Naive B cell (primary cell): ENCODE data around the gene GNG14. TPM values are rescaled to one million over a fixed set of nuclear protein-coding genes. Genes with fewer than 3 reads are reported as not detected.

Experiments used
- ATAC-seq, 2 donors: fragments of 150-1000 bp; cut with Tn5 transposase; 2 replicates each; pipeline ENCODE4 v1.10.0; 2021; ENCODE audit warnings: low read depth in 2 of 2, mild to moderate bottlenecking in 2 of 2, moderate library complexity in 2 of 2
- DNase-seq: peaks from one replicate; pipeline ENCODE4 v3.0.0; 2022
- H3K27ac Mint-ChIP-seq, 6 donors: one replicate each; pipeline ENCODE4 v1.8.0; 2020 to 2022; ENCODE audit warnings: mild to moderate bottlenecking in 6 of 6, mixed read lengths in 6 of 6, moderate library complexity in 5 of 6, inconsistent platforms in 2 of 6
- H3K27me3 Mint-ChIP-seq, 3 donors: one replicate each; pipeline ENCODE4 v1.8.0; 2021 to 2022; ENCODE audit warnings: mixed read lengths in 3 of 3, mild to moderate bottlenecking in 1 of 3
- H3K36me3 Mint-ChIP-seq, 2 donors: one replicate each; pipeline ENCODE4 v1.8.0; 2020 to 2022; ENCODE audit warnings: mixed read lengths in 2 of 2, inconsistent platforms in 1 of 2, mild to moderate bottlenecking in 1 of 2
- H3K4me1 Mint-ChIP-seq, 3 donors: one replicate each; pipeline ENCODE4 v1.8.0; 2020 to 2022; ENCODE audit warnings: mixed read lengths in 3 of 3, inconsistent platforms in 1 of 3, mild to moderate bottlenecking in 1 of 3, moderate library complexity in 1 of 3
- H3K4me3 Mint-ChIP-seq, 8 donors: one replicate each; pipeline ENCODE4 v1.8.0; 2020 to 2022; ENCODE audit warnings: mild to moderate bottlenecking in 8 of 8, mixed read lengths in 8 of 8, moderate library complexity in 8 of 8, inconsistent platforms in 2 of 8
- H3K9me3 Mint-ChIP-seq, 7 donors: one replicate each; pipeline ENCODE4 v1.8.0; 2020 to 2022; ENCODE audit warnings: mixed read lengths in 7 of 7, mild to moderate bottlenecking in 5 of 7, inconsistent platforms in 2 of 7, moderate library complexity in 1 of 7
- polyA plus RNA-seq, 6 donors: library from polyadenylated mRNA; unstranded; fragments of 300-500 nt; fragmentation: Illumina TruSeq; gene quantifications; one replicate each; pipeline ENCODE4 v1.2.3, GENCODE V29; 2021; ENCODE audit warnings: low read depth in 6 of 6

GNG14 gene
- polyA plus RNA-seq, 6 donors from 2014 or later = not detected

DNA sequence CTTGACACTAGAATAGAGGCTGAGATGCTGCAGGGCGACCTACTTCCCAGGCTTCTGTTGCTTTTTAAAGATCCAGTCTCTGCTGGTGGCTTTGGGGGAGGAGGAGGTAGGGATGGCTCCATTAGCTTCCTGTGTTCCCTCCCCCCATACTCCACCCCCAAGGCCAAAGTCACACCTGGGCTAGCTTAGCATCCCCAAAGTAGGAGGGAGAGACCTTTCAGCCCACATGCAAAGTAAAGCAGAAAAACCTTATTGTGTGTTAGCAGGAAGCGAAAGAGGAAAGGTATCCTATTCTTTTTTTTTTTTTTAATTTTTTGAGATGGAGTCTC is 39.2 kb downstream of the GNG14 start:
- DNase-seq = no peak
- no peaks in the 10 kb centered on the region for H3K9me3 Mint-ChIP-seq
- peak overlapping the region in 2 of 8 donors; percentile 41 to 80 for H3K4me3 Mint-ChIP-seq
- no peaks in the 10 kb centered on the region for H3K27me3 Mint-ChIP-seq
- no peak for ATAC-seq
- H3K36me3 Mint-ChIP-seq = peaks cover 9 to 12% of the 10 kb centered on the region in 2 donors
- no peak overlapping the region for H3K27ac Mint-ChIP-seq
- H3K4me1 Mint-ChIP-seq = peaks cover 38 to 66% (median 57%) of the 10 kb centered on the region in 3 donors

DNA sequence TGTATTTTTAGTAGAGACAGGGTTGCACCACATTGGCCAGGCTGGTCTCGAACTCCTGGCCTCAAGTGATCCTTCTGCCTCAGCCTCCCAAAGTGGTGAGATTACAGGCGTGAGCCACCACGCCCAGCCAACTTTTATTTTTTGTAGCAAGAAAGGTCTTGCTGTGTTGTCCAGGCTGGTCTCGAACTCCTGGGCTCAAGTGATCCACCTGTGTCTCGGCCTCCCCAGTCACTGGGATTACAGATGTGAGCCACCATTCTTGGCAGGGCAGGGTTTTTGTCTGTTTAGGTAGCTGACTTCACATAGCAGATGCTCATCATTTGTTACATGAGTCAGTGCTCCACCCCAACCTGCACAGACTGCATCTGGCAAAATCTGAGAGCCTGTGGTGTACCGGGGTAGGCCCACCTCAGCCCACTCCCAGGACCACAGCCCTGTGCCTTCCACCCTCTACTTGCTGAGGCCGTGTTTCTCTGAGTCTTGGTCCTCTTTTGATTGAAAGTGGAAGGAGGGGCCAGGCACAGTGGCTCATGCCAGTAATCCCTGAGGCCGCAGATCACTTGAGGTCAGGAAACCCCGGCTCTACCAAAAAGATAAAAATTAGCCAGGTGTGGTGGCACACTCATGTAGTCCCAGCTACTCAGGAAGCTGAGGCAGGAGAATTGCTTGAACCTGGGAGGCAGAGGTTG is 40.1 kb downstream of the GNG14 start:
- H3K27me3 Mint-ChIP-seq = no peaks in the 10 kb centered on the region
- no peaks in the 10 kb centered on the region for H3K9me3 Mint-ChIP-seq
- DNase-seq = no peak
- H3K4me3 Mint-ChIP-seq = no peak overlapping the region
- H3K27ac Mint-ChIP-seq = peak overlapping the region in 2 of 6 donors; percentile 39 to 81
- peaks cover 39 to 70% (median 60%) of the 10 kb centered on the region in 3 donors for H3K4me1 Mint-ChIP-seq
- H3K36me3 Mint-ChIP-seq = peaks cover 9 to 12% of the 10 kb centered on the region in 2 donors
- no peak for ATAC-seq

DNA sequence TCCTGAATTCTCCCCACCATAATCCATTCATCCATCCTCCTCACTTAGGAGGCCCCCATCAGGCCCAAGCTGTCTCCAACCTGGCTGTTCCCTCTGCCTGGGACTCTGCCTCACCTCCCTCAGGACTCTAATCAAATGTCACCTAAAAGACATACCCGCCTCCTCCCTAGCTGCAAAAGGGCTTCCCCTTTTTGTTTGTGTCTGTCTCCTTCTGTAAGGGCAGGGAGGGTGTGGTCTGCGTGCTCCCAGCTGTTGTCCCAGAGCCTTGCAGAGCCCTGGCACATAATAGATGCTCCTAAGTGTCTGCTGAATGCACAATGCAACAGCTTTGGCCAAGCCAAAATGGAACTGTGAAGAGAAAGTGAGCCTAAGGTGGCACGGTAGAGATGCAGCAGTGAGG is 42.3 kb downstream of the GNG14 start:
- H3K4me3 Mint-ChIP-seq = peak overlapping the region; percentile 54 to 82 (median 70)
- DNase-seq = no peak
- peak overlapping the region in 5 of 6 donors; percentile 1 to 94 (median 81) for H3K27ac Mint-ChIP-seq
- no peaks in the 10 kb centered on the region for H3K9me3 Mint-ChIP-seq
- H3K27me3 Mint-ChIP-seq = no peaks in the 10 kb centered on the region
- H3K36me3 Mint-ChIP-seq = peaks cover 9 to 12% of the 10 kb centered on the region in 2 donors
- peak in 1 of 2 donors; percentile 15 for ATAC-seq
- H3K4me1 Mint-ChIP-seq = peaks cover 36 to 66% (median 54%) of the 10 kb centered on the region in 3 donors

DNA sequence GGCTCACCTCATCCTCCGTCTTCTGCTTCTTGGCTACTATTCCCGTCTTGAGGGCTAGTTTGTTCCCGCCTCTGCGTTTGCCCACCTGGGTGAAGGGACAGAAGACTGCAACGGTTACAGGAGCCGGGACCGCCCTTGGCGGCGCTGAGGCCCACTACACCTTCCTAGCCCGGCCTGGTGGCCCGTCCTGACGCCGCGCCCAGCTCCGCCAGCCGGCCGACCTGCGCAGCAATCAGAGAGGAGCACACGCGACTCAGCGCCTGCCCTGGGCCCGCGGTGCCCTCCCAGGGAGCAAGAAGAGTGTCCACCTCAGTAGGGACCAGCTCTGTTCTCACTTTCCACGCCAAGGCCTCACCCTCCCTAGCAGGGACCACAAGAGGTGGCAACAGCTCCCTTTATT is 43.5 kb downstream of the GNG14 start:
- Mint-ChIP-seq H3K36me3 (peaks cover 9 to 12% of the 10 kb centered on the region in 2 donors), H3K4me3 (peak overlapping the region in 5 of 8 donors; percentile 4 to 97 (median 35)), H3K27ac (no peak overlapping the region), H3K27me3 (no peaks in the 10 kb centered on the region), H3K4me1 (peaks cover 35 to 64% (median 56%) of the 10 kb centered on the region in 3 donors), H3K9me3 (no peaks in the 10 kb centered on the region)
- DNase-seq (no peak), ATAC-seq (no peak)

DNA sequence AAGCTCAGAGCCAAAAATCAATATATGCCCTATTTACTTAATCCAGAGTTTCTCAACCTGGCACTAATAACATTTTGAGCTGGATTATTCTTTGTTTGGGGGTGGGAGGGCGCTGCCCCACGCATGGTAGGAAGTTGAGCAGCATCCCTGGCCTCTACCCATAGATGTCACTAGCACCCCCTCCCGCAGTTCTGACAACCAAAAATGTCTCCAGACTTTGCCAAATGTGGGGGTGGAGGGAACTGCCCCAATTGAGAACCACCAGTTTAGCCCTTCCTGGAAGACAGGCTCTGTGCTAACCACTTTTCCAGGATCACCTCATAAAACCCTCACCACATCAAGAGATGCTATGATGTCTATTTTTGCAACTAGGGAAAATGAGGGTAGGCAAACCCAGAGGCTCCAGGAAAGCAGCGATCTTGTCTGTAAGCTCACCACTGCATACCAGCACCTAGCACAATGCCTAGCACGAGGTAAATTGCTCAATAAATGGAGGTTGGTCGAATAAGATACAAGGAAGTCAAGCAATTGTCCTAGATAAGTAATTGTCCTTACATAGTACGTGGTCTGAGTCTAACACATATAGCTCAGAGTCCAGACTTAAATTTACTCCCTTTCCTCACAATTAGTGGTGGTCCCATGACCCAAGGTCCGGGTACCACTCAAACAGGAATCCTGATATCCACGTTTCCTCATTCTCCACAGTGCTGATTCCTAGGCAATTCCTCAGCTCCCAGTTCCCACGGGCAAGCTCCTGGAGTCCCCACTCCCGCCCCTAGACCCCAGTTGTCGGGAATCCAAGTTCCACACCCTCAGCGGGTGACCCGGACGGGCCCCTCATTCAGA is 45.8 kb downstream of the GNG14 start:
- Mint-ChIP-seq H3K4me1 (peaks cover 47 to 73% (median 65%) of the 10 kb centered on the region in 3 donors), H3K9me3 (no peaks in the 10 kb centered on the region), H3K4me3 (peak overlapping the region; percentile 89 to 99 (median 96)), H3K27ac (peak overlapping the region; percentile 94 to 99 (median 97)), H3K36me3 (peaks cover 9 to 14% of the 10 kb centered on the region in 2 donors), H3K27me3 (no peaks in the 10 kb centered on the region)
- ATAC-seq (peak; percentile 8 to 15), DNase-seq (peak; percentile 41)

GRCh38 chr19:12736995-12737834 is 49.4 kb downstream of the GNG14 start, which contains the start of gene GET3:
GET3 (plus strand) TSS chr19:12737497; CDS start chr19:12737506, 9 bp downstream.
- peak within 1 kb of the TSS; percentile 96 to 99 (median 98) for H3K27ac Mint-ChIP-seq
- peaks cover 0 to 7% of the 10 kb centered on the region in 2 donors for H3K36me3 Mint-ChIP-seq
- ATAC-seq (peak; percentile 78 to 81), DNase-seq (peak; percentile 85)
- H3K9me3 Mint-ChIP-seq = no peaks in the 10 kb centered on the region
- peak within 1 kb of the TSS; percentile 89 to 100 (median 100) for H3K4me3 Mint-ChIP-seq
- peaks cover 33 to 50% (median 45%) of the 10 kb centered on the region in 3 donors for H3K4me1 Mint-ChIP-seq
- H3K27me3 Mint-ChIP-seq = no peaks in the 10 kb centered on the region

DNA sequence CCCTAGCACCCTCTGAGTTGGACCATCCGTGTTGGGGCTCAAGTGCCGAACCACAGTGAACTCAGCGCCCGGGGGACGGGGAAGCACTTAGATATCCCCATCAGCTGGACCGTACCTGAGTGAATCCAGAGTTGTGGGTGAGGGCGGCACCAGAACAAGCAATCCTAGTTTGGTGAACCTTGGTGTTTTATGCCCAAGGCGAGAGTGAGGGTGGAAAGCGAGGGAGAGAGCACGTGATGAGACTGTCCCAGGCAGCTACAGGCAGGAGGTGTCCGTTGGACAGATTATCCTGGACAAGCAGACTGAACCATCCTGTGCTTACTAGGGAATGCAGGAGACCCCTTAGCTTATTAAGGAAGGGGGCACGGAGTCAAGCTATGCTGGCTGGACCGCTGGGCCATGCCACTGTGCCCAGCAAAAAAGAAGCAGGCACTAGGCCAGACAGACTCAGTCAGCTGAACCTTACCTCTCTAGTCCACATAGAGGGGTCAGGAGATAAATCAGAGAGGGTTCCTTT is 50.1 kb downstream of the GNG14 start:
- no peak for ATAC-seq

More for the DNA sequence above, 50.1 kb downstream of the GNG14 start:
- H3K36me3 Mint-ChIP-seq = peaks cover 3 to 7% of the 10 kb centered on the region in 2 donors
- H3K27ac Mint-ChIP-seq = peak overlapping the region in 5 of 6 donors; percentile 96 to 99 (median 98)
- H3K9me3 Mint-ChIP-seq = peaks cover 0 to 2% (median 0%) of the 10 kb centered on the region in 7 donors
- no peak for DNase-seq
- peaks cover 30 to 46% (median 40%) of the 10 kb centered on the region in 3 donors for H3K4me1 Mint-ChIP-seq
- H3K4me3 Mint-ChIP-seq = peak overlapping the region; percentile 89 to 100 (median 100)
- no peaks in the 10 kb centered on the region for H3K27me3 Mint-ChIP-seq

Other genes with a start within 250 kb of the GNG14 start
- 1 to 10 TPM; 1.4 to 4.3 (median 3.1) TPM for gene ZNF443, start 247.0 kb upstream of the GNG14 start, polyA plus RNA-seq
- 1 to 10 TPM in 5 of 6 donors, not detected in 1; 1.4 to 2.8 (median 2.3) TPM for gene ZNF709, start 203.2 kb upstream of the GNG14 start, polyA plus RNA-seq
- gene ZNF564, start 136.5 kb upstream of the GNG14 start, polyA plus RNA-seq = 10 to 100 TPM; 14.8 to 22.7 (median 18.7) TPM
- 10 to 100 TPM in 4 of 6 donors, 1 to 10 TPM in 1, not detected in 1; 9.7 to 13.1 (median 12.2) TPM for gene ZNF490, start 77.2 kb upstream of the GNG14 start, polyA plus RNA-seq
- 10 to 100 TPM; 22.8 to 44.1 (median 28.2) TPM for gene ZNF791, start 77.1 kb upstream of the GNG14 start, polyA plus RNA-seq
- 10 to 100 TPM; 64.1 to 97.0 (median 76.9) TPM for gene MAN2B1, start 21.3 kb upstream of the GNG14 start, polyA plus RNA-seq
- 10 to 100 TPM; 12.6 to 34.5 (median 17.5) TPM for gene WDR83, start 21.2 kb upstream of the GNG14 start, polyA plus RNA-seq
- gene DHPS, start 6.1 kb upstream of the GNG14 start, polyA plus RNA-seq = 100 to 1,000 TPM in 2 of 6 donors, 10 to 100 TPM in 4; 83.5 to 132 (median 85.5) TPM
- 1 to 10 TPM; 2.0 to 5.8 (median 4.9) TPM for gene FBXW9, start 8.6 kb downstream of the GNG14 start, polyA plus RNA-seq
- gene TNPO2, start 35.9 kb downstream of the GNG14 start, polyA plus RNA-seq = 1 to 10 TPM in 5 of 6 donors, not detected in 1; 1.7 to 3.5 (median 2.7) TPM
- gene TRIR, start 46.7 kb downstream of the GNG14 start, polyA plus RNA-seq = 100 to 1,000 TPM; 207 to 269 (median 230) TPM
- 100 to 1,000 TPM in 1 of 6 donors, 10 to 100 TPM in 5; 46.3 to 105 (median 53.5) TPM for gene GET3, start 49.5 kb downstream of the GNG14 start, polyA plus RNA-seq
- under 1 TPM in 1 of 6 donors, not detected in 5; 0.23 TPM for gene BEST2, start 63.8 kb downstream of the GNG14 start, polyA plus RNA-seq
- 1 to 10 TPM; 1.1 to 7.1 (median 3.3) TPM for gene HOOK2, start 87.6 kb downstream of the GNG14 start, polyA plus RNA-seq
- 1,000 to 10,000 TPM in 5 of 6 donors, 100 to 1,000 TPM in 1; 777 to 2,686 (median 1,649) TPM for gene JUNB, start 103.5 kb downstream of the GNG14 start, polyA plus RNA-seq
- gene PRDX2, start 113.8 kb downstream of the GNG14 start, polyA plus RNA-seq = 100 to 1,000 TPM in 5 of 6 donors, 10 to 100 TPM in 1; 96.8 to 203 (median 126) TPM
- 1 to 10 TPM in 5 of 6 donors, not detected in 1; 2.0 to 6.6 (median 5.2) TPM for gene THSD8, start 114.1 kb downstream of the GNG14 start, polyA plus RNA-seq
- gene RNASEH2A, start 118.6 kb downstream of the GNG14 start, polyA plus RNA-seq = 10 to 100 TPM; 19.7 to 30.9 (median 25.1) TPM
- not detected for gene RTBDN, start 146.6 kb downstream of the GNG14 start, polyA plus RNA-seq
- gene MAST1, start 150.5 kb downstream of the GNG14 start, polyA plus RNA-seq = 1 to 10 TPM in 3 of 6 donors, under 1 TPM in 2, not detected in 1; 0.10 to 2.5 (median 1.0) TPM
- 10 to 100 TPM; 24.5 to 55.8 (median 40.6) TPM for gene DNASE2, start 193.5 kb downstream of the GNG14 start, polyA plus RNA-seq
- not detected for gene KLF1, start 199.2 kb downstream of the GNG14 start, polyA plus RNA-seq
- 10 to 100 TPM in 5 of 6 donors, 1 to 10 TPM in 1; 7.8 to 16.3 (median 13.4) TPM for gene GCDH, start 203.2 kb downstream of the GNG14 start, polyA plus RNA-seq
- gene SYCE2, start 231.3 kb downstream of the GNG14 start, polyA plus RNA-seq = under 1 TPM in 1 of 6 donors, not detected in 5; 0.21 TPM
- 10 to 100 TPM; 33.8 to 63.0 (median 44.0) TPM for gene FARSA, start 245.7 kb downstream of the GNG14 start, polyA plus RNA-seq